Gastroesophageal sphincter (tissue), 3 donors: Measurements from ENCODE around the gene GRK5.

Experiments
- CTCF ChIP-seq, 4 experiments: fragments of 200-600 bp in 2 of 4; fragments of 450-650 bp in 2 of 4; sonication (generic) in 1 of 4; IDR thresholded peaks; one replicate each; pipeline ENCODE4 v1.5.1; 2017 to 2019; ENCODE audit warnings: antibody characterized with exemption in 4 of 4, mild to moderate bottlenecking in 2 of 4, moderate library complexity in 2 of 4
- EP300 ChIP-seq: sonication (generic); formaldehyde crosslinking; IDR thresholded peaks from one replicate; pipeline ENCODE4 v1.6.1; 2017; ENCODE audit warnings: antibody characterized with exemption, mild to moderate bottlenecking
- POLR2A ChIP-seq, 2 donors: fragments of 450-650 bp; IDR thresholded peaks; one replicate each; pipeline ENCODE4 v1.6.1; 2017; ENCODE audit warnings: antibody characterized with exemption in 2 of 2, mild to moderate bottlenecking in 2 of 2, moderate library complexity in 1 of 2

DNA sequence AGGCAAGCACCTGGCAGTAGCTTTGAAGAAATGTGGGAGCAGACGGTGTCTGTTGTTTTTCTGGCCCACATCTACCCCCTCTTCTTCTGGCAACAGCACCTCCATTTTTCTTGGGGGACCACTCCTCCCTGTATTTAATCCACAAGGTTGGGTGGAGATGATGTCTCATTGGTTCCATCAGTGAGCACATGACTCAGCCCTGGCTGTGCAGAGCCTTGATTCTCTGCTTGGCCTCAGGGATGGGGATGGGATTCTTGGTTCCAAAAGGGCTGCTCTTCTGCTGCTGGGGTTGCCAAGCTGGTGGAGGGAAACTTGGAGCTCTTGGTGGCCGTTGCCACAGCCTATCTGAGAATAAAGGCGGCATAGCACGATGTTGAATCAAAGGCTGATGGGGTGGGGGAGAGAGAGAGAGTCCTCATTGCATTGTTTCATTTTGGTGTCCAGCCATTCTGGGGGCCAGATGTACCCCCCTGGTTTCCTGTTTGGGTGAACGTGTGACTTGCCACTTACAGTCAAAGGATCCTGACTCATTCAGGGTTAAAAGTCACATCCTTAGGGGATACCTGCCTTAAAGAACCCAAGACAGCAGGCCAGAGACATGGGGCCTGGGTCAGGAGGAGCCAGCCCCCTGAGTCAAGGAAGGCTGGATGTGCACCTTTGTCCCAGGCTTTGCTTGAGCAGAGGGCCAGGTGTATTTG, 25.9 kb downstream of the GRK5 start:
- TF ChIP-seq CTCF (IDR thresholded peaks at IDR 0.05) (no peak), POLR2A (IDR thresholded peaks at IDR 0.05) (no peak), EP300 (no peak)
